RKO (cell line): Measurements from ENCODE around the gene FRMD4B.
"Not testable (repeated sequence)": the region's sequence is repeated elsewhere in the genome, so short reads cannot be mapped to it uniquely, and the experiment has no call there.

Source experiments
- DNase-seq: peaks from one replicate; pipeline ENCODE4 v3.0.0-alpha.2; 2016; ENCODE audit warnings: low spot score

FRMD4B gene

GRCh38 chr3:69322512-69322911, 63.4 kb downstream of the FRMD4B start:
- DNase-seq, result not testable (repeated sequence)

- DNase-seq, result no peak
Observed at GRCh38 chr3:69322158-69322509, 63.8 kb downstream of the FRMD4B start.

- no peak for DNase-seq
Observed at GRCh38 chr3:69321301-69322157, 64.4 kb downstream of the FRMD4B start.

GRCh38 chr3:69320871-69321271, 65.0 kb downstream of the FRMD4B start:
- DNase-seq, result no peak

- no peak for DNase-seq
Observed at GRCh38 chr3:69319652-69320051, 66.2 kb downstream of the FRMD4B start.

- DNase-seq, result no peak
Observed at GRCh38 chr3:69318410-69318809, 67.5 kb downstream of the FRMD4B start.

- no peak for DNase-seq
Observed at GRCh38 chr3:69313251-69313650, 72.6 kb downstream of the FRMD4B start.

GRCh38 chr3:69309814-69310213, 76.1 kb downstream of the FRMD4B start:
- peak; percentile 73 for DNase-seq

- peak; percentile 81 for DNase-seq
Observed at GRCh38 chr3:69306239-69307185, 79.4 kb downstream of the FRMD4B start.

- DNase-seq, result peak; percentile 37
Observed at GRCh38 chr3:69305011-69305410, 80.9 kb downstream of the FRMD4B start.

- DNase-seq, result no peak
Observed at GRCh38 chr3:69304396-69304795, 81.5 kb downstream of the FRMD4B start.

- no peak for DNase-seq
Observed at GRCh38 chr3:69300296-69300695, 85.6 kb downstream of the FRMD4B start.

GRCh38 chr3:69299344-69299743, 86.5 kb downstream of the FRMD4B start:
- DNase-seq, result no peak

- no peak for DNase-seq
Observed at GRCh38 chr3:69297501-69297900, 88.4 kb downstream of the FRMD4B start.

- DNase-seq, result no peak
Observed at GRCh38 chr3:69296995-69297394, 88.9 kb downstream of the FRMD4B start.

GRCh38 chr3:69294014-69294766, 91.7 kb downstream of the FRMD4B start:
- DNase-seq, result no peak

- no peak for DNase-seq
Observed at GRCh38 chr3:69292959-69293574, 92.8 kb downstream of the FRMD4B start.

- DNase-seq, result no peak
Observed at GRCh38 chr3:69292185-69292584, 93.7 kb downstream of the FRMD4B start.

- no peak for DNase-seq
Observed at GRCh38 chr3:69290430-69290829, 95.5 kb downstream of the FRMD4B start.

- peak; percentile 3 for DNase-seq
Observed at GRCh38 chr3:69290006-69290405, 95.9 kb downstream of the FRMD4B start.

GRCh38 chr3:69288161-69288895, 97.6 kb downstream of the FRMD4B start:
- no peak for DNase-seq
